Measurements from ENCODE around the gene DGKH.
"Not testable (repeated sequence)": the region's sequence is repeated elsewhere in the genome, so short reads cannot be mapped to it uniquely, and the experiment has no call there.

The DGKH gene

DNA sequence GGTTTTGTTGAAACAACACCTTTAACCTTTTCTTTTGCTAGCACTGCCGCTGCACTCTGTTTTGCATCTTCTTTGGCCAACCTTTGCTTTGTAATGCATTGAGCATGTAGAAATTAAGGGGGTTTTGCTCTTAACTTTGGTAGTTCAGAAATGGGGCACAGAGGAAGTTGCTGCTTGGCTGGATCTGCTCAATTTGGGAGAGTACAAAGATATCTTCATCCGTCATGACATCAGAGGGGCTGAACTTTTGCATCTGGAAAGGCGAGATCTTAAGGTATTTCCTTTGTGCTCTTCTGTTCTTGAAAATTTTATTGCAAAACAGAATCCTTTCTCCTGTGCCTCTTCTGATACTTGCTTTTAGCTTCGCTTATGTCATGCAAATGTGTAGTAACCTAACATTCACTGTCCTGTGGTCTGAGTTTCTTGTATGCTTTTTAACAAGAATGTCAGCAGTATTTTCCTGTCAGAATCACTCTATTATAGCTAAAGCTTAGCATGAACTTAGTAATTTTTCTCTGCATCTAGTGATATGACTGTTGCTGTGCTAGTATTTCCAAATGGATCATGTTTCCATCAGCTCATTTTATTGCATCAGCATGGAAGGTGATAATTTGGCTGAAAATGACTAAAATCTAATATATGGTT, 172.8 kb downstream of the DGKH start:
- DNase-seq (ENCODE audit: low read depth in 3 of 3, low spot score in 1 of 3), result no peak

DNA sequence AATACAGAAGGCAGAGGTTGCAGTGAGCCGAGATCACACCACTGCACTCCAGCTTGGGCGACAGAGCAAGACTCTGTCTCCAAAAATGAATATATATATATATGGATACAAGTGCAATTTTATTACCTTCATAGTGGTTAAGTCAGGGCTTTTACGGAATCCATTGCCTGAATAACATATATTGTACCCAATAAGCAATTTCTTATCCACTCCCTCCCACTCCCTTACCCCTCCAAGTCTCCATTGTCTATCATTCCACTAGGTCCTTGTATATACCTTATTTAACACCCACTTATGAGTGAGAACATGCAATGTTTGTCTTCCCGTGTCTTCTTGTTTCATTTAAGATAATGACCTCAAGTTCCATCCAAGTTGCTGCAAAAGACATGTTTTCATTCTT, 175.2 kb downstream of the DGKH start:
- no peak for DNase-seq (ENCODE audit: low read depth in 3 of 3, low spot score in 1 of 3)

DNA sequence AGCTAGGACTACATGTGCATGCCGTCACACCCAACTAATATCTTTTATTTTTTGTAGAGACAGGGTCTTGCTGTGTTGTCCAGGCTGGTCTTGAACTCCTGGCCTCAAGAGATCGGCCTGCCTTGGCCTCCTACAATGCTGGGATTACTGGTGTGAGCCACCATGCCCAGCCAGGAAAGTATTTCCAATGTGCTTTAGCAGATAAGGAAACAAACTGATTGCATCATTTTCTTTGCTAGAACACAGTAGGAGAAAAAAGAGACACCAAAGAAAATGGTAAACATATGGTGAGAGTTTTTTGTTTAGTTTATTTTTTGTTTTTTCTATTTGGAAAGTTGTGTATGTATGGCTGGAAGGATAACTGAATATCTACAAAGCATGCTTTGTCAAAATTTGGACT, 176.6 kb downstream of the DGKH start:
- DNase-seq (ENCODE audit: low read depth in 3 of 3, low spot score in 1 of 3), result no peak

DNA sequence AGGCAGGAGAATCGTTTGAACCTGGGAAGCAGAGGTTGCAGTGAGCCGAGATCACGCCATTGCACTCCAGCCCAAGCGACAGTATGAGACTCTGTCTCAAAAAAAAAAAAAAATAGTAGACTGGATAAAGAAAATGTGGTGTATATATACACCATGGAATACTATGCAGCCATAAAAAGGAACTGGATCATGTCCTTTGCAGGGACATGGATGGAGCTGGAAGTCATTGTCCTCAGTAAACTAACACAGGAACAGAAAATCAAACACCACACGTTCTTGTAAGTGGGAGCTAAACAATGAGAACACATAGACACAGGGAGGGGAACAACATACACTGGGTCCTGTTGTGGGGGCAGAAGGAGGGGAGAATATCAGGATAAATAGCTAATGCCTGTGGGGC, 178.3 kb downstream of the DGKH start:
- not testable (repeated sequence) for DNase-seq (ENCODE audit: low read depth in 3 of 3, low spot score in 1 of 3)

DNA sequence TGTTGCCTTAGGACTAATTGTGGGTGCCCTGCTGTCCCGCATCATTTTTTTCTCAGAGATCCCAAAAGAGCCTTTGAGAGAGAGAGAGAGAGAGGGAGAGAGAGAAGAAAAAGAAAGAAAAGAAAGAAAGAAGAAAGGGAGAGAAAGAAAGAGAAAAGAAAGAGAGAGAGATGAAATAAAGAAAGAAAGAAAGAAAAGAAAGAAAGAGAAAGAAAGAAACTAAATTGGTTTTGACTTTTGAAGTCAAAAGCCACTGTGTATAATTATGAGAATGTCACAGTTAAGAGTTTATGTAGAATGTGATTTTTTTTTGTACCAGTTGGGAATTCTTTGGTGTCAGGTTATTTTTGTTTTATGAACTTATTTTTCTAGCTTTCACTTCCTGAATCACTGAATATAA, 180.1 kb downstream of the DGKH start:
- DNase-seq (ENCODE audit: low read depth in 3 of 3, low spot score in 1 of 3), result no peak

DNA sequence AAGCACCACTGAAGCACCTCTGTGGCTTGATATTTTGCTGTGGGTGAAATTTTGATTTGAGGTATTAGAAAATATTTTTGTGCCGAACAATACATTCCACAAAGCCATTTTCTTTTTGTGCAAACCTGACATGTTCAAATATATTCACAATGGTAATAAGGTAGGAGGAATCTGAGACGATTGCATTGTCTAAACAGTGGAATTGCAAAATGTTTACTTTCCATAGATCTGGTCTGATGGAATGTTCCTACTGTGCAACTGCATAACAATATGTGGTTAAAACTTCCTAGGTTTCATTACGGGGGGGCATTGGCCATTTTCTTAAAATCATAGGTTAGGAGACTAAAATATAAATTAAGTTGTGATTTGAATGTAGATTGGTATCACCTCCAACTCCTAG, 180.8 kb downstream of the DGKH start:
- DNase-seq (ENCODE audit: low read depth in 3 of 3, low spot score in 1 of 3), result no peak

DNA sequence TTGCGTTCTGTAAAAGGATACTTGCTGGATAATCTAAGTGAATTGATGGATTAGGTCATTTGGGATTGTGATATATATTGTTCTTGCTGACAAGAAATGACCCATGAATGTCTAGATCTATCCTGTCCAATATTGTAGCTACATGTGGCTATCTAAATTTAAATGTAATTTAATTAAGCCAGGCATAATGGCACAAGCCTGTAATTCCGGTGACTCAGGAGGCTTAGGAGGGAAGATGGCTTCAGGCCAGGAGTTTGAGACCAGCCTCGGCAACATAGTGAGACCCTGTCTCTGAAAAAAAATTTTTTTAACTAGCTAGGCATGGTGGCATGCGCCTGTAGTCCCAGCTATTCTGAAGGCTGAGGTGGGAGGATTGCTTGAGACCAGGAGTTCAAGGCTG, 184.2 kb downstream of the DGKH start:
- no peak for DNase-seq (ENCODE audit: low read depth in 3 of 3, low spot score in 1 of 3)

DNA sequence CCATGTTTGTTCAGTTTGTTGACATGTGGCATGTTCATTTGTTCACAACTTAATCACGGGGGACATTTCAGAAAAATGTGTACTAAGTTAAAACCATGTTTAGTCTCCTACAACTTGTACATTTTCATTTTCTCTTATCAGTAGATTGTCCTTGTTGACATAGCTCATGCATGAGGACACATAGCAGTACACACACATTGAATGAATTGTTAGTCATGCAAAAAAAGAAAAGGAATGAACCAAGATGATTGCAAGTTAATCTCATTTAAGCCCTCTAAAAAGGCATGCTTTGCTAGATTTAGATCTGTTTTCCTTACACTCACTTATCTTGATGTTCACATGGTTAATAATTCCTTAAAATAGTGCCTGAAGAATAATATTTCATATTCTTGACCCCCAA, 185.3 kb downstream of the DGKH start:
- DNase-seq (ENCODE audit: low read depth in 3 of 3, low spot score in 1 of 3), result no peak

DNA sequence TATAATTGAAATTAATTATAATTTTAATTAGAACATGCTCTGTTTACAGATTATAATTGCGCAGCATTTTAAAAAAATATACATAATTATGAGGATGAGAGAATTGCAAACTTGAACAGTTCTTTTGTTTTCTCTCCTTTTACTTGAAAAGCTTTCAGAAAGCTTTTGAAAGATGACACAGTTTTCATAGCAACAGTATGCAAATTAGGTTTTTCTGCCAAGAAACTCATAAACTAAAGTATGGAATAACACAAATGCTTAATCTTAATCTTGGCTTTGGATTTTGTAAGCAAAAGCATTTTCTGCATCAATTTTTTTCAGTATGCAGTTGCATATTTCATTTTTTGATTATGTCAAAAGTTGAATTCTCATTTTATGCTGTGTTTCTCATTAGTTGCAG, 190.7 kb downstream of the DGKH start:
- no peak for DNase-seq (ENCODE audit: low read depth in 3 of 3, low spot score in 1 of 3)

DNA sequence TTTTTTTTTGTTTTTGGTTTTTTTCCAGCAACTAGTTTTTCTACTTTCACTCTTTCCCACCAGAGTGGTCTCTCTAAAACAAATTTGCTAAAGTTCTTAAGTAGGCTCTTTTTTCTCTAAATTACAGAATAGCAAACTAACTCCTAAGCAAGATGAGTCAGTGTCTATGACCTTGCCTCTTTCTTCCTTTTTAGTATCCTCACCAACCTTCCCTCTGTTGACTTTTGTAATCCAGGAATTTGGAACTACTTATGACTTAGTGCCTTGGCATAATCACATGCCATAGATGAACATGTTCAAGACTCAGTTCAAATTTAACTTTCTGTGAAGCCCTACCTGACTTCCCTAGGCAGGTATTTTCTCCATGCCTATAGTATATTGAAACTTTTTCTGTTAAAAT, 191.2 kb downstream of the DGKH start:
- no peak for DNase-seq (ENCODE audit: low read depth in 3 of 3, low spot score in 1 of 3)

DNA sequence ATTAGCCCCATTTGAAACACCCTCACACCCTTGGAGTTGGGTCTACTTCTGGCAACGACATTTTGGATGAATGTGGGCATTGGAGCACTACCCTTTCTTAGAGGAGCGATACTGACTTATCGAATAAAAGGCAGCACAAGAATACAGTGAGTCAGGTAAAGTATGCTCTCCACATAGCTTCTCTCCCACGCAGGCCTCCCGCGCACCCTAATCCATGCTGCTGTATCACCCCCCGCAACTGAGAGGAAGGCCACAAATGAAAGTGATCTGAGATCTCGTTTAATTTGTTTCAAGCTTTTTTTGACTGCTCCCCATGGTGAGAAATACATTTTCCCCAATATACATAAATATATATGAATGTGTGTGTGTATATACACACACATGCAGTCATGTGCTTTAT, 198.1 kb downstream of the DGKH start:
- DNase-seq (ENCODE audit: low read depth in 3 of 3, low spot score in 1 of 3), result no peak

DNA sequence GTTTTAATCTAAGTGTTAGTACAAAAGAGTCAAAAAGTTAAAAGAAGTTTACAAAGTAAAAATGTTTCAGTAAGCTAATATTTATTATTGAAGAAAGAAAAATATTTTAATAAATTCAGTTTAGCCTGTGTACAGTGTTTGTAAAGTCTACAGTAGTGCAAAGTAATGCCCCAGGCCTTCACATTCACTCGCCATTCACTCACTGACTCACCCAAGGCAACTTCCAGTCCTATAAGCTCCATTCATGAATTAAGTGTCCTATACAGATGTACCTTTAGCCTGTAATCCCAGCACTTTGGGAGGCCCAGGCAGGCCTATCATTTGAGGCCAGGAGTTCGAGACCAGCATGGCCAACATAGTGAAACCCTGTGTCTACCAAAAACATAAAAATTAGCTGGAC, 199.4 kb downstream of the DGKH start:
- DNase-seq (ENCODE audit: low read depth in 3 of 3, low spot score in 1 of 3), result no peak

DNA sequence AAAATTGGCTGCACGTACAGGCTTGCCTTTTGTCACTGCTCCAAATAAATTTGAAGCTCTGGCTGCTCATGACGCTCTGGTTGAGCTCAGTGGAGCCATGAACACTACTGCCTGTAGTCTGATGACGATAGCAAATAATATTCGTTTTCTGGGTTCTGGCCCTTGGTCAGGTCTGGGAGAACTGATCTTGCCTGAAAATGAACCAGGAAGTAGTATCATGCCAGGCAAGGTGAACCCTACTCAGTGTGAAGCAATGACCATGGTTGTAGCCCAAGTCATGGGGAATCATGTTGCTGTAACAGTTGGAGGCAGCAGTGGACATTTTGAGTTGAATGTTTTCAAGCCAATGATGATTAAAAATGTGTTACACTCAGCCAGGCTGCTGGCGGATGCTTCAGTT, 207.4 kb downstream of the DGKH start:
- no peak for DNase-seq (ENCODE audit: low read depth in 3 of 3, low spot score in 1 of 3)

DNA sequence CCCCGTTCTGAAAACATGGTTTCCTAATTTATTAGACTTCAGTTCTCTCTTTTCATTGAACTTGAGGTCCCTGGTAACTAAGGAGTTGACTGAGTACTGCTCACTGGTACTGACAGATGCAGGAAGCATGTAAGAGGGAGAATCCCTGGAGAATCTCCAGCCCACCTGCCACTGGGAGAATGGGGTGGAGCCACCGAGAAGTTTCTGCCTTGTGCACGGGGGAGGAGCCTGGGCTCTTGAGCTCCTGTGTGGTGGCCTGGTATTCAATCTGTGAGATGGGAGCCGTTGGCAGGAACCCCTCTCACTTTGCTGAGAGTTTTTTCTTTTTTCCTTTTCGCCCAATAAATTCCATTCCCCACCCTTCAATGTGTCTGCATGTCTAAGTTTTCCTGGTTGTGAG, 210.3 kb downstream of the DGKH start:
- no peak for DNase-seq (ENCODE audit: low read depth in 3 of 3, low spot score in 1 of 3)

DNA sequence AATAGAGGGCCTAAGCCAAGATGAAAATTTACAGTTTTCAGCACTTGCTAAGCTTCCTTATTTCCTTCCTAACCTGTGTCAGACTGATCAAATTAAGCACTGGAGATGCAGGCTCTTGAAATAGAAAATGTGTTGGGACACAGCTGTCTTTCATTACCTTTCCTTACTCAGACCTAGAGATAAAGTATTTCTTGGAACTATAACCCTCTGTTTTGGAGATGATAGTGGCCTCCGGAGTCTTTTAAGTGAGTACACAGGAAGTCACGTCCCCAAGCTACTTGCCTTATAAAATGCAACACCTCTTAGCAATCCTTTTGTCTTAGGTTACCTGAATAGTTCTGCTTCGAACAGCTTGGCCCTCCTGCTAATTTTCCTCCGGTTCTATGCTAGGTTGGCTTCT, 211.1 kb downstream of the DGKH start:
- DNase-seq (ENCODE audit: low read depth in 3 of 3, low spot score in 1 of 3), result no peak

DNA sequence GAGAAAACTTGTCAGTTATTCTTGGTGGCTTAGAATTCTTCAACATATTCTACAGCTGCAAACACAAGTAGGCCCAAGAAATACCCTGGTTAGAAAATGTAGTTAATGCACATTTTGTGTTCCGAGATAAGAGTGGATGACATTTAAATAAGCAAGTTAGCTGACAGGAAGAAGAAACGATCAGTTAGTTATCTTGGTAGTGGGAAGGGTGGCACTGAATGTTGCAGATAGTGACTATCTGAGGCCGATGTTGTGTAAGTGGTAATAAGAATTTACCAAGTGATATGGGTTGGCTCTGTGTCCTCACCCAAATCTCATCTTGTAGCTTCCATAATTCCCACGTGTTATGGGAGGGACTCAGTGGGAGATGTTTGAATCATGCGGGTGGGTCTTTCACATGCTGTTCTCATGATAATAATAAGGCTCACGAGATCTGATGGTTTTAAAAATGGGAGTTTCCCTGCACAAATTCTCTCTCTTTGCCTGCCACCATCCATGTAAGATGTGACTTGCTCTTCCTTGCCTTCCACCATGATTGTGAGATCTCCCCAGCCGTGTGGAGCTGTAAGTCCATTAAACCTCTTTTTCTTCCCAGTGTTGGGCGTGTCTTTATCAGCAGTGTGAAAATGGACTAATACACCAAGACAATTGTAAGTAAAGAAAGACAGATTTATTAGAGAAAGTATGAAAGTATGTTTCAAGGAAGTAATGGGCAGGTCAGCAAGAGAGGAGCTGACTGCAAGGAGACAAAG, 212.6 kb downstream of the DGKH start:
- no peak for DNase-seq (ENCODE audit: low read depth in 3 of 3, low spot score in 1 of 3)

DNA sequence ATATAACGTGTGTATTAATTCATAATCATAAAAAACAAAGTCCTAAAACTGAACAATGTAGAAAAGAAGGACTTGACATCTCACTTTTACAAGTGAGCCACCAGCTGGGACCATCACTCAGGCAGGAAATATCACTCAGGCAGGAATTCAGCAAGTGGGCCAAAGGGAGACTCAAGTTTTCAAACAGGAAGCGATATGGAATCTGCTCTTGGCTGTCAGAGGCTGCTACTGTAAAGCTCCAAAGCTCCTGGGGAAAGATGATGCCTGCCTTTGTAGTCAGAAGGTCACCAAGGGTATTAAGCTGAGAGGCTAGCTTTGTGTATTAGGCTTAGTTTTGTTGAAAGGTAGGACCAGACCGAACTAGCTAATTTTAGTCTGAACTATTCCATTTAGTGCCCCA, 218.0 kb downstream of the DGKH start:
- DNase-seq (ENCODE audit: low read depth in 3 of 3, low spot score in 1 of 3), result no peak

DNA sequence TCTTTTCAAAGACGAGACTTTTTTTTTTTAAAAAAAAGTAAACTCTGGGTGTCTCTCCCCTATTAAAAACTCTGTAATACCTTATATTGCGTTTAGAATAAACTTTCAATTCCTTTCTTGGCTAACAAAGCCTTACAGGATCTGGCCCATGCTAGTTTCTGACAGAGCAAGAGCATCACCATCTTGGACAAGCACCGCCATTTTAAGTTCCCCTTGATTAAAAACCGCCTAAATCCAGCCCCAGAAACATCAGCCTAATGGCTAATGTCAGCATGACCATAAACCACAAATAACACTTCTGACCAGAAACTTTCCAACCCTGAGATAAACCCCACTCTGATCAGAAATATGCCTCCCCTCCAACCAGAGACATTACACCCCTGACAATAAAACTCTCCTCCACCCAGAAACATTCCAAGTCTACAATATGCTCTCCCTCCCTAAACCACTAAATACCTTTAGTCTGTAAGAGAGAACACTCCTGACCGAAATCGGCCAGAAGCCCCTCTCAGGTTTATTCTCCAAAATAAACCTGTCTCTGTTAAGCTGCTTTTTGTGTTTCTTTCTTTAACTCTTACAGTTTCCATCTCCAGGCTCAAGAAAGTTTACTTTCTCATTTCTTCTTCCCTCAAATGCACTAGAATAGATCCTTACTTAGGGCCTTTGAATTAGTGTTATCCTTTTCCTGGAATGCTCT, 221.9 kb downstream of the DGKH start:
- no peak for DNase-seq (ENCODE audit: low read depth in 3 of 3, low spot score in 1 of 3)

DNA sequence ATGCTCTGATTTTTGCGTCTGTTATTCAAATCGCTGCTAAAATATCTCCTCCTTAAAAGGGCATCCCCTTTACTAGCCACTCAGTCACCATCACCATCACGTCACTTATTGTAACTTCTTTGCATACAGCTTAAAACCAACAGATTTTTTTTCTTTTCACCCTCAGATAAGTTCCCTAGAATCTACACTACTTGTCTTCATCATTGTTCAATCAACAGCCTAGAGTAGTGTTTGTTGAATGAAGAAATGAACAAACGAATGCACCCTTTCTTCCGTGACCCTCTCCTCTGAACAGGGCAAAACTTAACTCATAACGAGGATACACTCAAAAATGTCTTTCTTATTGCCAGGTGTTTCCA, 222.4 kb downstream of the DGKH start:
- no peak for DNase-seq (ENCODE audit: low read depth in 3 of 3, low spot score in 1 of 3)

DNA sequence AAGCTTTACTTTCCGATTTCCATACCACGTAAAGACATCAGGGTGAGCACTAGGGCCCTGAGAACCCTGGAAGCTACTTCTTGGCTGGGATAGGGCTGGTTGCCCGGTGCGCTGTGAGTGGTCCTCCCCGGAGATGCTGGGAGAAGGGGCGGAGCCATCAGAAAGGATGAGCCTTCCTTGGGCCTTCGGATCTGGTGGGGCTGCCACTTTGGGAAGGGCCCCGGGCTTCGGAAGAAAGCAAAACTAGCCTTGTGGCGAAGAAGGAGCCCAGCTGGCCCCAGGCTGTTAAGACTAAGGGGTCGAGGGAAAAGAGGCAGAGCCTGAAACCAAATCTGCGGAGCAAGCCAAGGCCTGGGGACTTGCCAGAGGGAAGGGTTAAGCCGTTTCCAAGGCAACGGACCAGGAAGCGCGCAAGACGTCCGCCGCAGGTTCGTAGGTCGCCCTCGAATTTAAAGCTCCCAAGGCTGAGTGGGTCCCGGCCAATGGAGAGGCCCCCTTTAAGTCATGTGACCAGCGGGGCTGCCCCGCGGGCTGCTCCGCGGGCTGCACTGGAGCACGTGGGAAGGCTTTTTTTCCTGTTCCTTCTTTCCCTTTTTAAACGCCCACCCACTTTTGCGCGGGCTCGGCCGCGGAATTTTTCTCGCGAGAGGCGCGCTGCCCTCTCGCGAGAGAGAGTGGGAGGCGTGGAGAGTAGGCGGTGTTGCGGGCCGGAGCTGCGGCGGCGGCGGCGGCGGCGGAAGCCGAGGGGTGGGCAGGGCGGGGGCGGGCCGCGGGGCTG, 223.1 kb downstream of the DGKH start:
- peak; percentile 81 to 88 (median 84) for DNase-seq (ENCODE audit: low read depth in 3 of 3, low spot score in 1 of 3)

DNA sequence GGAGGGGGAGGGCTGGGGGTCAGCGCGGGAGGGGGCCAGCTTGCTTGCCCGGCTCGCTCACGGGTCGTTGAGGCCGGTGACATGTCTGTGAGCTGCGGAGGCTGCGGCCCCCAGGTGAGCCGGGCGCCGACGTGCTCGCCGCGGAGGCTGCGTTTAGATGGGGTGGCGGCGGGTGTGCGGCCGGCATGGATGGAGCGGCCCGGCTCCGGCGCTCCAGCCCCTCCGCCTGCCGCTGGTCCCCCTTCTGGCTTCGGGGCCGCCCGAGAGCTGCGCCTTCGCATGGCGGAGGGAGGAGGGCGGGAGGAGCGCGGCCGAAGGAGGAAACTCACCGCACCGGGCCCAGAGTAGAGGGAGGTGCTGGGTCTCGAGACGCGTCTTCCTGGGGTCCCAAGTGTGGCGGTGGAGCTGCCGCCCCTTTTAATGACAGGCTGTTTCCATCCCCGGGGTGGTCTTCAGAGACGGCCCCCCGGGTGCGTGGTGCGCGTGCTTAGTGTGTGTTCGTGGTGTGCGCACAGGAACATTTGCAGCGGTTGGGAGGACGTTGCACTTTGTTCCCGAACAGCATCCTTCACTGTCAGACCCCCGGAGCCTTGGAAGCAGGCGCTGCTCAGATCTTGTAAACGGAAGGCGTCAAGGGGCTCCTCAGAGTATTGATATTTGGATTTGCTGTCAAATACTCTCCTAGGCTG, 223.8 kb downstream of the DGKH start, which contains the start of gene AKAP11:
Gene AKAP11, plus strand, starts transcription at position 38 of the 689 bp plus-strand sequence. CDS start 14,197 bp downstream, outside the sequence.
- peak in 1 of 3 donors; percentile 2 for DNase-seq (ENCODE audit: low read depth in 3 of 3, low spot score in 1 of 3)

Data from stimulated activated CD4-positive, alpha-beta T cell treated with anti-CD3 and anti-CD28 coated beads, TNF-alpha, amount 100 ng/mL, for 1 hour (primary cell).